ENCODE measurements around the gene HPS1. TPM values are rescaled to one million over a fixed set of nuclear protein-coding genes. Genes with fewer than 3 reads are reported as not detected.
A peak's percentile ranks its signal among the peaks of the same experiment; 100 is the strongest.

HPS1 gene
- total RNA-seq (2014; rRNA removed; shearing (Covaris generic)), result 11.5 and 12.3 TPM in 2 replicates

DNA sequence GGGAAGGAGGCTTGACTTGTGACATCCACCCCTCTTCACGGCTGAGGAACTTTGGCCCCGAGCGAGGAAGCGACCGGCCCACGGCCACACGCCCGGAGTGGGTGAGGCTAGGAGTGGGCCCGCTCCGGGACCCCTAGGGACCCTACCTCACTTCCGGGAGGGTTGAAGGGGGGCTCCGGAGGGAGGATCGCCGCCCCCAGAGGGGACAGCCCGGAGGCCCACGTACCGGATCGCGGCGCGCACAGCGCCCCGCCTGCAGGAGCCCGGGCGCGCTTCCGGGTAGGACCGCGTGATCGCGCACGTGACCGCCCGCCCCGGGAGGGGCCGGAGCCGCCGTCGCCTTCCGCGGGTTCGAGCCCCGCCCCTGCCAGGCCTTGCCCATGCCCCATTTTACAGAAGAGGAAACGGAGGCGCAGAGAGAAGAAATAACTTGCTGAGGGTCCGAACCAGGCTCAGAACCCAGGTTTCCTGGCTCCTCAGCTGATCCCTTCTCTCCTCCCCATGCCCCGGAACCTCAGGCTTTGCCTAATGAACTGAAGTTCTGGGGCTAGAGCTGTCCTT lies at the start of gene HPS1:
Gene HPS1 (minus strand): TSS at position 275 of the 561 bp plus-strand sequence. CDS start 3,695 bp downstream, outside the sequence.
- peak; percentile 59 for DNase-seq (ENCODE audit: low read depth)

- no peak for DNase-seq (ENCODE audit: low read depth)
Observed at GRCh38 chr10:98492763-98493162, 46.0 kb upstream of the HPS1 start.

GRCh38 chr10:98489561-98490481 lies 43.1 kb upstream of the HPS1 start:
- no peak for DNase-seq (ENCODE audit: low read depth)

GRCh38 chr10:98488669-98489430 lies 42.1 kb upstream of the HPS1 start:
- no peak for DNase-seq (ENCODE audit: low read depth)

DNA sequence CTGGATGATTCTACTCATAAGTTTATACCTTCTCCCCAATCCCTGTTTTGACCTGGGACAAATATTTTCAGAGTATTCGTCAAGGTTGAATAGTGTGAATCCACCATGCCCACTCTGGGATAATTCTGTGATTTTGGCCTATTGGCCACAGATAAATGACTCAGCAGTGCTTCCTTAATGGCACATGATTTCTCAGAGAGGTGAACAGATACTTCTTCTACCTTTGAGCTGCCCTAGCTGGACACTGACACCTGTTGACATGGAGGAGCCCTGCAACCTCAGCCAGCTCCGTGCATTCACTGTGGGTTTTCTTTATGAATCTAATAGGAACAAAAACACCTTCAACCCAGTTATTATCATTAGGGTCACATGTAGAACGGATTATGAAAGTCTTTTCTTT lies 40.9 kb upstream of the HPS1 start:
- DNase-seq (ENCODE audit: low read depth), result no peak

DNA sequence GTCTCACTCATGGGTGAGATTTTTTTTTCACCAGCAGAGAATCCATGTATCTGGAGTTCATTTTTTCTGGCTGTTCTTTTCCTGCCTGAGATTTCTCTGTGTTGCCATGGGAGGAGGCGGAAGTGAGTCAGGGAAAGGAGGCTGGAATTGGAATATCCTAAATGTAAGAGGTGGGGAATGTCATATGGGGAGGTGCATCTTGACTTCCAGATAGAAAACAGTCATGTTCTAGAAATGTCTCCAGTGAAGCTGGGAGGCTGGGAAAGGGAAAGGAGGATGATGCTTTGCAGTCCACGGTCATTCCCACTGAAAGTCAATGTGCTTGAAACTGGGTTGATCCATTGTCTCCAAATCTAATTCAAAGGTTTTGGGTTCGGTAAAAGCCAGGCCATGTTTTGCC lies 39.7 kb upstream of the HPS1 start:
- DNase-seq (ENCODE audit: low read depth), result peak; percentile 41

GRCh38 chr10:98485959-98486358 lies 39.2 kb upstream of the HPS1 start:
- no peak for DNase-seq (ENCODE audit: low read depth)

GRCh38 chr10:98483658-98484057 lies 36.9 kb upstream of the HPS1 start:
- DNase-seq (ENCODE audit: low read depth), result no peak

- no peak for DNase-seq (ENCODE audit: low read depth)
Observed at GRCh38 chr10:98482096-98482495, 35.4 kb upstream of the HPS1 start.

GRCh38 chr10:98481404-98481945 lies 34.7 kb upstream of the HPS1 start:
- DNase-seq (ENCODE audit: low read depth), result no peak

DNA sequence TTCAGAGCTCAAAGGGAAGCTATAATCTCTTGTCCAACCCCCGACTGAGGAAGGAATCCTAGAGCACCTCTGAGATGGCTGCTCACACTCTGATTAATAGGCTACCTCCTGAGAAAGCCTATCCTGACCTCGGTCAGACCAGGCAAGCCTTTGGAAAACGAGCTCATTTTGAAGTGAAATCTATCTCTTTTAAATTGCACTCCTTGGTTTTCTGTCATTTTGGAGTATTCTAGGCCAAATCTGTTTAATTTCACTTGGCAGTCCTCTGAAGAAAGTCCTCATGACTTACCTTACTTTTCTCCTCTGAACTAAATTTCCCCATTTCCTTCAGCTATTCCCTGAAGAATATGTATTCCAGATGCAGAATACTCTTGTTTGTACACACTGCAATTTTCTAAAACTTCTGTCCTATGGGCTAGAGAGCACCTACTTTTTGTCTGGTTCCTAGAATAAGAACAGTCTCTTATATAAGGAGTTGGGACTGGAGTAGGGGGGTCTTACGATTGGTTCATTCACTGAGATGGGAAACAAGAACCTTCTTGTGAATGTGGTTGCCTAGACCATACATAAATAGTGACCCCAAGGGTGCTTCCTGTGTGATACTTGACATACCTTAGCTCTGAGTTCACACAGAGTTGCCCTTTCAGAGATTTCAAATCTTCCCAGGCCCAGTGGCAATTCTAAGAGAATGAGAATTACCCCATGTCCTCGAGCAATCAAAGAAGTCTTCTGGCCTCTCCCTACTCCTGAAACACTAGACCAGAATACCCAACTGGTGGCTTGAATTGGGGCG lies 31.9 kb upstream of the HPS1 start:
- DNase-seq (ENCODE audit: low read depth), result peak; percentile 17

DNA sequence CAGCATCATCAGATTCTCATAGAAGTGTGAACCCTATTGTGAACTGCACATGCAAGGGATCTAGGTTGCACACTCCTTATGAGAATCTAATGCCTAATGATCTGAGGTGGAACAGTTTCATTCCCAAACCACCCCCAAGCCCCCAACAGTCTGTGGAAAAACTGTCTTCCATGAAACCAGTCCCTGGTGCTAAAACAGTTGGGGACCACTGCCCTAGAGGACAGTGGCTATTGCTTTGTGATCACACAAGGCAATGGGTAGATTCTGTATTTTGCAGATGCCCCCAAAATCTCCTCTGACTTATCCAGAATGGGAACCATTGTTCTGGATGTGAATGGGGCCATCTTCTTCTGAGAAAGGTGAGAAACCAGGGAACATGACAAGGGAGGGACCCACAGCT lies 31.1 kb upstream of the HPS1 start:
- DNase-seq (ENCODE audit: low read depth), result no peak

DNA sequence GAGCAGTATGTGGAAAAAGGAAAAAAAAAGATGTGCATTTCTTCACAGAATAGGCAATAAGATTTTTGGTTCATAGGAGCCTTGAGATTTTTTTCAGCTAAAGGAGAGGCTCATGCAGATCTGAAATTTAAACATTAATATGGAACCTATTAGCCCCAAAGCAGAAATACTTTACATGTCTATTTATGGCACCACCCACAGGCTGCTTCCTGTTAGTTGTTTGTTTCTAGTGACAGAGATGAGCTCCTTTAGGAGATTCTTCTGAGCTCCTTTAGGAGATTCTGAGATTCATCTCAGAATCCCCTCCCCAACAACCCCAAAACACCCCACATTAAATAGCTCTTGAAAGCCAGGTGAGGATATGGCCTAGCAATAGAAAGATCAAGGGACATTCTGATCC lies 27.9 kb upstream of the HPS1 start:
- no peak for DNase-seq (ENCODE audit: low read depth)

GRCh38 chr10:98472196-98472595 lies 25.5 kb upstream of the HPS1 start:
- no peak for DNase-seq (ENCODE audit: low read depth)

DNA sequence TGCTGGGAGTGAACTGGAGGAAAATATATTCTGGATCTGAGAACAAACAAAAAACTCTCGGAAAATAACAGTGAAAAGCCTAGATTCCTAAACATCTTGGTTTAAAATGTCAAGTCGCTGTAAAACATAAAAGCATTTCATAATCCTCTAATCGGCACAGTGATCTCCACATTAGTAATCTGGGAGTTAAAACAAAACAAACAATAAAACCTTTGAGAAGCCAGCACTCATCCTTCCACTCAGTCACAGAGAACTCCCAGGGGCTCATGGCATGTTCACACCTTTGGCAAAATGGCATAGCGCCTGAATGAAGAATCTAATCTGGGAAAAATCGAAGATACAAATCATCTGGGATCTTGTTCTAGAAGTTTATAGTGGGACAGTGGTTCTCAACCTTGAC lies 24.1 kb upstream of the HPS1 start:
- no peak for DNase-seq (ENCODE audit: low read depth)

DNA sequence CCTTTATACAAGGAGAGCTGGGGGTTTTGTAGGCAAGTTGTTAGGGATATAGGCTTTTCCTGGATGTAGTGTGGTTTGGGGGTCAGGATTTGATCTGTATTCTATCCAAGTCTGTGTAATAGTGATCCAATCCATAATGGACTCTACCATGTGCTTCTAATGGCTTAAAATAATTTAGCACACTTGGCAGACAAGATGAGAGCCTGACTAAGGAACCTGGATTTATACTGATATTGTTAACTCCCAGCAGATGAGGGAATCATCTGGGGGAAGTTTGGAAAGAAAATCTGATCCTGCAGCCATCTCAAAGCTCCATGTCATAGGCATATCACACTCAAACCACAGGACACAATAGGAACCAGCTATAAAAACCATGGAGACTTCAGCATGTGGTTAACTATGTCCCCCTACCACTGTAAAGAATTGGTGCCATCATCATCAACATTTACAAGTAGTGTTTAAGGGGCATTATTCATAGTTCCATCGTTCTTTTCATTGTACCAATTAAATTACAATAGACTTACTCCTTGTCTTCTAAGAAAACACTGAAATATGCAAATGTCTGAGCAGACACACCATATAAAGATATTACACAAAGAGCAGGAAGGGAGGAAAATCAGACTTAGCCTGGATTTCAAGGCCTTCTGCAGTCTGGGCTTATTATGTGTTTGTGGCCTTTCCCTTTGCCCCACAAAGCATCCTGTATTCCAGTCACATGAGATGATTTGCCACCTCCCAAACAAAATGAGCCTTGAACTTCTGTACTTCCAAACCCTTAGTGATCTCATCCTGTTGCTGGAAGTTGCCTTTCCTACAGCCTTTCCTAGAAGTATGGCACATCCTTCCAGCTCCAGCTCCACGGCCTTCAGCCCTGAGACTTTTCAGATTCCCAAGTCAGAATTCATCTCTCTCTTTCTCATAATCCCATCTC lies 22.5 kb upstream of the HPS1 start:
- DNase-seq (ENCODE audit: low read depth), result no peak

- peak; percentile 78 for DNase-seq (ENCODE audit: low read depth)
Observed at GRCh38 chr10:98467506-98468318, 21.0 kb upstream of the HPS1 start.

DNA sequence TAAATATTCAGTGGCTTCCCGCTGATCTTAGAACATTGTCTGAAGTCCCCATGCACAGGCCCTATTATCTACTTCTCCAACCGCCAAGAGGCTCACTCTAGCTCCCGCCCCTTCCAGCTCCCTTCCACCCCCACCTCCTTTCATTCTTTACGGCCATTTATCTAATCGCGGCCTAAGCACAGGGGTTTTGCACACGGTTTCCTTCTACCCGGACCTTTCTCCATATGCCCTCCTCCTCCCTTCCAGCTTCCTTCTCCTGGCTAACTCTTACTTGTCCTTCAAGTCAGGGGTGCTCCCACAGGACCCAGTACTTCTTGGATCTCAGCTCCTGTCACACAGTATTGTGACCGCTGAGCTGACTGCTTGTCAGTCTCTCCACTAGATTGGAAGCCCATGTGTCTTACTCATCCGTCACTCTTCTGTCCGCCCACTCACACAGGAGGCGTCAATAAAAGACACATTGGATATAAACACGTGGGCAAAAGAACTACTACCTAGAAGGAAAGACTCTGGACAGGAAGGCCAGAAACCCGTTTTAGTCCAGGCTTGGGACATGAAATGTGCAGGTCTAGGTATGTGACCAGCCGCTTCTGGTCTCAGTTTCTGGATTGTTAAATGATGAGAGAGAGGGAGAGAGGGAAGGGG lies 20.2 kb upstream of the HPS1 start:
- no peak for DNase-seq (ENCODE audit: low read depth)

DNA sequence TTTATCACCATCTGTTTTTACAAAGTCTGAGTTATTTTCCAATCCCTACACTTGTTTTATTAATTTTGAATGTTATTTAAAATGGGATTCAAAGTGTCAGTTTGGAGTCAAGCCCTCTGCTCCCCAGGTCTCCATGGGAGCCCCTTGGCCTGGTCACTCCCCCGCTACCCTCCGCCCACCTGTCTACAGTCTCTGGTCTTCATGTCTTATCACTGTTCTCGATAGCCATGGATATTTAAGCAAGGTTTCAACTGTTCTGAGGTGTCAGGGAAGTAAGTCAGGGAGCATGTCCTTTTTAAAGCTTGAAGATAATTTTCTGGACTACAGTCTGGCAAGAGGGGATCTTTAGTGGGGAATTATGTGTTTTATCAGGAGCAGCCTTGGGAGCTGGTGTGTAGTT lies 19.1 kb upstream of the HPS1 start:
- no peak for DNase-seq (ENCODE audit: low read depth)

All from RPMI7951 (cell line).